DMS79 (cell line): Measurements from ENCODE around the gene PRKG1.

ENCODE experiments used
- DNase-seq: peaks from one replicate; lab custom pipeline; 2025; lab: John Stamatoyannopoulos, UW

The PRKG1 gene

DNA sequence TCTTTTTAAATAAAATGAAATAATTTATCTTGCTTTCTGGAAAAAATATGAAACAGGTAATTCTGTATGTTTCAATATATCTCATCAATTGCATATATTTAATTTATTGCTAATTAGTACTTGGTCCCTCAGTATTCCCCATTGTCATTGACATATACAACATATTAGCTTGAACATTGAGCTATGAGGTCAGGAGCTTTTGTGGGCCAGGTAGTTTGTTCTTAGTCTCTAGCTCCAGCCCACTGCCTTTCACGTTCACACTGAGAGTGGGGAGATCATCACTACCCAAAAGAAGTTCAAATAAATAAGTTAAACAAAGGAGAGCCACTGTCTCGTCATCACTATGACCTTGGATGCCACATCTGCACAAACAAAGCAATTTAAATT lies 1185.1 kb downstream of the PRKG1 start:
- DNase-seq = no peak

GRCh38 chr10:52261362-52261761 lies 1187.1 kb downstream of the PRKG1 start:
- no peak for DNase-seq

DNA sequence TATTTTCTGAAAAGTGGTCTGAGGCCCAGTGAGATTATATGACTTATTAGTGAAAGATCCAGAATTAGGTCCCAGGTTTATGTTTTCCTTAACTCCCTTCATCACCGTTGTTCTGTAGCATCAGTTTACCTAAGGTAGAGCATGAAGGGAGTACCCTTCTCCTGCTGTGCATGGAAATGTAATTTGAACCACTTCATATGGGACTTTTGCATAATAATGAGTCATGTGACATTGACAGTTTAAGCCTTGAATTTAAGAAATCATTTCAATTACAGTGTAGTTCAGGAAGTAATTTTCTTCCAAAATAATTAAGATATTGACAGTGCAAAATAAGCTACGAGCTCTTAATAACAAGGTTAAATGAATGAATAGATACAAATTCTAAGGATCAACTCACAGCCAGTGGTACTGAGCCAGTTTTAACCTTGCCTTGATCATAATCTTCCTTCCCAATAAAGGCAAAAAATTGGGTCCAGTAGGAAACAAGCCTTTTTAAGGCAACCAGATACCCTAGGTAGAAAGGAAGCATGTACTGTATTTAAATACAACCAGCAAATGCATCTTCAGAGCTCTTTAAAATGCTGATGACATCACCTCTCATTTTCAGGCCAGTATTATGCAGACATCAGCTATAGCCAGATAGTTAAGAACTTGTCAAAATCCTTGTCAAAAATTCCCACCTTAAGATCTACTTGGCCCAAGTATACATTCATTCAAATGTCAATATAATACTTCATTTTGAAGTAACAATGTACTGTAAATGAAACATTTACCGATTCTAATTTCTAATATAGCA lies 1191.0 kb downstream of the PRKG1 start:
- no peak for DNase-seq

- no peak for DNase-seq
These were observed 1192.6 kb downstream of the PRKG1 start for GRCh38 chr10:52266858-52267257.

DNA sequence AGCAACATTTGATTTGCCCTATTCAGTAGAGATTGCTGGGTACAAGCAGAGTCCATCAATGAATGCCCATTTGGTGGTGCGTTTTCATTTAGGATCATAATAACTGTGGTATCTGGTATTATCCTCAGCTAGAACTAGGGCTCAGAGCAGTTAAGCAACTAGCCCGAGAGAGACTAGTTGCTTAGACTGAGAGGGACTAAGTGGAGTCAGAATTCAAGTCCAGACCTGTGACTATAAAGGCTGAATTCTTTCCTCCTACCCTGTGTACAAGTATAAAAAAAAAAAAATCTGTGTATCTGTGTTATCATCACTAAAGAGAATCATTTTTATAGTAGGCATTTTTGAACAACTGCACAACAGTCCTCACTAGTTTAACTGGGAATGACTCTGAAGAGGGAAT lies 1194.5 kb downstream of the PRKG1 start:
- DNase-seq = no peak

DNA sequence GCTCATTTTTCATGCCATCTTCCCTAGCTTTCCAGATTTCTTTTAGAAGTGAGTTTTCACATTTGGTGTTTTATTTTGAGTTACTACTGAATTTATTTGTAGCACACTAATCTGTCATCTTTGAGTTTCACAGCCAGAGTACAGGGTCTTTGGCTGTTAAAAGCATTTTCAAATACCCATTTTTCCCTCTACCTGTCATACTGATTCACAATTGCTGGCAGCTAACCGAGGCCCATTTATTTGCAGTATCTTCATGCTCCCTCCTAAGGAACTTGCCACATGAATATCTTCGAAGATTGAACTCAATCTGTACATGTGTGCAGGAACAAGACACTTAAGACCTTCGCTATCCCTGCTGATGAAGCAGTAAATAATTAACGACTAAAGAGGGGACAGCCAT lies 1194.9 kb downstream of the PRKG1 start:
- DNase-seq = no peak

DNA sequence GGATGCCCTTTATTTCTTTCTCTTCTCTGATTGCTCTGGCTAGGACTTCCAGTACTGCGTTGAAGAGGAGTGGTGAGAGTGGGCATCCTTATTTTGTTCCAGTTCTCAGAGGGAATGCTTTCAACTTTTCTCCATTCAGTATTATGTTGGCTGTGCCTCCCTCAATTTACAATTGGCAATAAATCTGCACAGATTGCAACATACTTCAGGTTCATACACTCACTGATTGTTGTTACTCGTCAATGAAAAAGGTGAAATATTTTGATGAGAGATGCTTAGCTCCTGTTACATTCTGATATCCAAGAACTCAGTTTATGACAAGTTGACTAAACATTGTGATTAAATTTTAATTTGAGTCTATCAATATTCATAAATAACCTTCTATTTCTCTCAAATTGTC lies 1201.9 kb downstream of the PRKG1 start:
- DNase-seq = no peak

DNA sequence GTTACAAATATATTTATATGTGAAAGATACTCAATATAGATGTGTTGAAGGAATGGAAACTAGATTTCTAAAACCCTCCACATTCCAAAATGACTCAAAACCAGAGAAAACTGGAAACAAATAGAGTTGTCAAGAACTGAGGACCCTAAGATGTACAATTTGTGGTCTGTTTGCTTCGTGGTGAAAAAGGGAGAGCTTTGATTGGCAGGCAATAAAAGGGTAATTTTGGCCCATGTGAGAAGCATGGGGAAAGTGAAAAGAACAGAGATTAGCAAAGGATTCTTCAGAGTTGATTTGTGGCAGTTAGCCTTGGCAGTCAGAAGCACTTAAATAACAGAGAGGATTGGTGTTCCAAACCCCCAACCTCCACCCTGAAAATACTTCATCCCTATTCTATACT lies 1202.7 kb downstream of the PRKG1 start:
- no peak for DNase-seq

GRCh38 chr10:52279546-52279945 lies 1205.3 kb downstream of the PRKG1 start:
- DNase-seq = no peak

GRCh38 chr10:52280051-52280450 lies 1205.8 kb downstream of the PRKG1 start:
- no peak for DNase-seq

GRCh38 chr10:52283174-52283573 lies 1208.9 kb downstream of the PRKG1 start:
- DNase-seq = no peak

DNA sequence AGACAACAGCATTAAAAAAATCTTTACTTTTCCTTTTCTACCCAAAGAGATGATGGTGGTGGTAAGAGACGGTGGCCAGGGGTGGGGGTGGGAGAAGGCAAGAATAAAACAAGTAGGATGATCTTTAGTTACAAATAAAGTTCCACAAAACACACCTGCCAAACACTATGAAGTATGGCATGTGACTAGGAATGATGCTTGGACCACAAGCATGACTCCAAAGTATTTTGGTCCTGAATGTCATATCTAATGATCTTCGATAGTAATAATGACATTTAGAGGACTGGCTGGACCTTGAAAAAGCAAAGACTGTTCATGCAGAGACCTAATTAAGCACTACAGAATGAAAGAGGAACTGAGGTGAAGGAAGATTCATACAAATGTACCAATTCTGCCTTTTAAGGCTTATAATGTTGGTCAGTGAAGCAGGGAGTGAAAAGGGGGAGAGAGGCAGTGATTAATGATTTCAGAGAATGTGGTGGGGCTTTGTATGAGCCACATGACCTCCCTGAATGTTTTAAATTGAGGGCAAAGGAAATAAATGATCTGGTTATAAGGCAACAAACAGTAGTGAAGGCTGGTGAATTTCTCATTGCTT lies 1210.2 kb downstream of the PRKG1 start:
- no peak for DNase-seq

DNA sequence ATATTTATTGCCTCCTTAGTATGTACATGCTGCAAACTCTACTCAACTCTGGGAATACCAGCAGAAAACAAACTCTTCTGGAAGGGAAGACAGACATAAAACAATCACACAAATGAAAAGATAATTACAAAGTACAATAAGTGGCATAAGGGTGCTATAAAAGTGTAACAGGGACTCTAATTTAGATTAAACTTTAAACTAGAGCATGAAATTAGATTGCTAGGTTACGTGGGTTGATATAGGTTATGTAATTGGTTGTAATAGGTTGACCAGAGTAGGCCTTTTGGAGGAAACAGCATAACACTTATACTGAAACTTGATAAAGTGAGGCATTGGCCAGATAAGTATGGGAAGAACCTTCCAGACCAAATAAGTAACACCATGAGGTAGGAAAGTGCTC lies 1213.6 kb downstream of the PRKG1 start:
- DNase-seq = no peak

- DNase-seq = no peak
These were observed 1223.5 kb downstream of the PRKG1 start for GRCh38 chr10:52297747-52298146.

DNA sequence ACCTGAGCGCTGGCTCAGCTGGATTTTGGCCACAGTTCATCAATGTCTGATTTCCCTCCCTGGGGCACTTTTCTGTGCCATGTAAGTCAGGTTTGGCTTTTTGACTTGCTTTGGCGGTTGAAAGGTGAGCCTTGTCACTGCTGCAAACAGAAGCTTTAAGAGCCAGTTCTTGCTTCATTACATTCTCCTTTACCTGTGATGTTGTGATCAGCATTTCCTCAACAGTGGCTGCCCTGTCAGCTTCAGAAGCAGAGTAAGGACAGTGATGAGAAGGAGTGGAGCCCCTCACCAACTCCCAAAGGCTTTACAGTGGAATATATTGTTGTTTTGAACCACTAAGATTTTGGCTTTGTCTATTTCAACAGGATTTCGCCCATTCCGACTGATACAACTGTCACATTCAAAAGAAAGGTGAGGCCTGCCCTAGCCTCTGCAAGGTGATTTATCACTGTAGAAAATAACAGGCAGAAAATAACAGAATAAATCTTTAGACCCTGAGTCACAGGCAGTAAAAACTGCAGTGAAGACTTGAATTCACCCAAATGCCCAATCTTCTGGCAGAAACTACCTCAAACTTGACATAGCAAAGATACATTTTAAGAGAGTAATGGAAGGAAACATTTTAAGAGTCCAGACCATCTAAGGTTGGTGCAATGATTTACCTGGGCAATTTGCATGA lies 1226.5 kb downstream of the PRKG1 start:
- DNase-seq = no peak

DNA sequence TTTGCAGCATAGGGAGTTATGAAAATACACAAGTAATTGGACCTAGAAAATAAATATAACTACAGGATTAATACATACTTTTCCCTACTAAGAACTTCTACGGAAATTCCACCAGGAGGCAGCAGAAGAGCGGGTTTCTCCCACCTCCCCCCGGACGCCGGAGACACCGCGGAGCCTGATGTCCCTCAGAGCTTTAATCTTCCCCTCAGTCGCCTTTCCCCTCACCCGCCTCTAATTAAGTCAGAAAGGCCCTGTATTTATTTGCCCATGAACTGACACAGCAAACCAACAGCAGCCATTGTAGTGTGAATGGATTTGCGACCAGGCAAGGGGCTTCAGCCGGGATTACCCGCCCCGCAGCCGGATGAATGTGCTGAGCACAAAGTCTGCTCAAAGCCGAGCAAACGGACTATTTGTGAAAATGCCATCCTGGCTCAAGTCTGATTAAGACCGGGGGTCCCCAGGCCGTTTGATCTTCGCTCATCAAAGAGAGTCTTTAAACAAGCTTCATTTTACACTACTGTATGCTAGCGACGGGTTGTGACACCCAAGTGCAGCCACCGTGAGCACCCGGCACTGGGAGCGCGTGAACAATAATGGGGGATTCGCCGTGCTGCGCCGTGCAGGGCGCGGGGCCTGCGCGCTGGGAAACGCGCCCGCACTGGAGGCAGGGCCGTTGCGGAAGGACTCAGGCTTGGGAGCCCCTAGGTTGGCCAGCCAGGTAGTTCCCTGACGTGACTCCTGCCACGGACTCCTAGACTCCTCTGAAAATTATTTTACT lies 1234.2 kb downstream of the PRKG1 start:
- no peak for DNase-seq

GRCh38 chr10:52312942-52313255 lies 1238.6 kb downstream of the PRKG1 start:
- no peak for DNase-seq

GRCh38 chr10:52313256-52313932 lies 1239.1 kb downstream of the PRKG1 start:
- DNase-seq = no peak

- no peak for DNase-seq
These were observed 1239.9 kb downstream of the PRKG1 start, which contains the start of gene DKK1 for GRCh38 chr10:52313933-52314821. DKK1 (plus strand) TSS chr10:52314281; CDS start chr10:52314435, 154 bp downstream.

GRCh38 chr10:52314822-52315552 lies 1240.7 kb downstream of the PRKG1 start:
- DNase-seq = no peak
